Vagina (tissue), 2 donors: Measurements from ENCODE around the gene GPR52. TPM values are rescaled to one million over a fixed set of nuclear protein-coding genes. Genes with fewer than 3 reads are reported as not detected.

Experiments used
- DNase-seq, 2 donors: peaks; one replicate each; pipeline ENCODE4 v3.0.0-alpha.2; 2017; ENCODE audit errors: extremely low spot score in 2 of 2
- H3K27ac ChIP-seq: fragments of 200-600 bp; sonication (generic); one replicate; pipeline ENCODE4 v1.5.1; 2019
- H3K27me3 ChIP-seq: fragments of 200-600 bp; sonication (generic); one replicate; pipeline ENCODE4 v1.5.1; 2019
- H3K36me3 ChIP-seq, 2 donors: fragments of 200-600 bp; sonication (generic); one replicate each; pipeline ENCODE4 v1.5.1; 2017 to 2019
- H3K4me1 ChIP-seq: fragments of 200-600 bp; sonication (generic); one replicate; pipeline ENCODE4 v1.5.1; 2019
- H3K4me3 ChIP-seq, 2 donors: fragments of 200-600 bp; sonication (generic); 1 replicate in 1 of 2; 2 replicates in 1 of 2; pipeline ENCODE4 v1.5.1; 2016 to 2019
- H3K9me3 ChIP-seq: fragments of 200-600 bp; sonication (generic); one replicate; pipeline ENCODE4 v1.5.1; 2019
- CTCF ChIP-seq, 3 experiments: fragments of 450-650 bp in 2 of 3; fragments of 200-600 bp in 1 of 3; sonication (generic) in 1 of 3; IDR thresholded peaks; one replicate each; pipeline ENCODE4 v1.5.1; 2017 to 2019; ENCODE audit warnings: antibody characterized with exemption in 3 of 3, mild to moderate bottlenecking in 2 of 3, moderate library complexity in 2 of 3
- POLR2A ChIP-seq, 2 donors: fragments of 450-650 bp; IDR thresholded peaks; one replicate each; pipeline ENCODE4 v1.6.1; 2017; ENCODE audit warnings: antibody characterized with exemption in 2 of 2, mild to moderate bottlenecking in 2 of 2, moderate library complexity in 2 of 2
- POLR2AphosphoS5 ChIP-seq, 2 donors: sonication (generic); formaldehyde crosslinking; IDR thresholded peaks; one replicate each; pipeline ENCODE4 v1.9.0; 2017; ENCODE audit warnings: antibody characterized with exemption in 2 of 2, mild to moderate bottlenecking in 2 of 2, low read depth in 1 of 2; ENCODE audit not compliant: insufficient read depth in 1 of 2
- intact Hi-C: fragments of 100-400 bp; cut with DNase I; formaldehyde crosslinking; loops from one replicate; pipeline ENCODE4 v1.15.1; 2023
- total RNA-seq: library from RNA; depleted of rRNA; stranded (reverse); fragments of >200 nt; gene quantifications from one replicate; pipeline ENCODE4 v1.2.3, GENCODE V29; 2016

Gene GPR52
- 2.7 TPM for total RNA-seq

GRCh38 chr1:174447866-174448530 lies at the start of gene GPR52:
Gene GPR52, plus strand, starts transcription at chr1:174447964. Its CDS starts 148 bp downstream, at chr1:174448112.
- intact Hi-C loops: no loop called here
- no peaks in the 10 kb centered on the region for H3K9me3 ChIP-seq

GRCh38 chr1:174398246-174398645 lies 49.5 kb upstream of the GPR52 start:
- TF ChIP-seq POLR2AphosphoS5 (IDR thresholded peaks at IDR 0.05; ENCODE audit: insufficient read depth in 1 of 2, low read depth in 1 of 2) (no peak), CTCF (IDR thresholded peaks at IDR 0.05) (no peak), POLR2A (IDR thresholded peaks at IDR 0.05) (no peak)
- no peaks in the 10 kb centered on the region for H3K9me3 ChIP-seq
- H3K27ac ChIP-seq: no peak overlapping the region
- DNase-seq: no peak
- no peak overlapping the region for H3K4me3 ChIP-seq
- no peaks in the 10 kb centered on the region for H3K36me3 ChIP-seq
- intact Hi-C loops: no loop called here
- no peaks in the 10 kb centered on the region for H3K27me3 ChIP-seq
- H3K4me1 ChIP-seq: no peaks in the 10 kb centered on the region

More at GRCh38 chr1:174447866-174448530, at the start of gene GPR52:
- H3K4me1 ChIP-seq: no peaks in the 10 kb centered on the region
- TF ChIP-seq POLR2AphosphoS5 (IDR thresholded peaks at IDR 0.05; ENCODE audit: insufficient read depth in 1 of 2, low read depth in 1 of 2) (no peak), POLR2A (IDR thresholded peaks at IDR 0.05) (no peak)
- no peak within 1 kb of the TSS for H3K4me3 ChIP-seq
- no peak for DNase-seq
- no peak within 1 kb of the TSS for H3K27ac ChIP-seq
- H3K27me3 ChIP-seq: no peaks in the 10 kb centered on the region
- H3K36me3 ChIP-seq: no peaks in the 10 kb centered on the region

- Histone ChIP-seq H3K36me3 (no peaks in the 10 kb centered on the region), H3K9me3 (no peaks in the 10 kb centered on the region), H3K27ac (no peak overlapping the region), H3K4me1 (no peaks in the 10 kb centered on the region), H3K4me3 (no peak overlapping the region), H3K27me3 (no peaks in the 10 kb centered on the region)
- DNase-seq: no peak
- no peak for TF ChIP-seq CTCF (IDR thresholded peaks at IDR 0.05)
- no peak for TF ChIP-seq POLR2A (IDR thresholded peaks at IDR 0.05)
- TF ChIP-seq POLR2AphosphoS5 (IDR thresholded peaks at IDR 0.05; ENCODE audit: insufficient read depth in 1 of 2, low read depth in 1 of 2): no peak
- intact Hi-C loops: no loop called here
Measured at GRCh38 chr1:174399211-174399610, 48.6 kb upstream of the GPR52 start.

GRCh38 chr1:174401075-174401474 lies 46.7 kb upstream of the GPR52 start:
- no peak for DNase-seq
- Histone ChIP-seq H3K4me3 (no peak overlapping the region), H3K27me3 (no peaks in the 10 kb centered on the region), H3K9me3 (no peaks in the 10 kb centered on the region), H3K27ac (no peak overlapping the region), H3K4me1 (no peaks in the 10 kb centered on the region), H3K36me3 (no peaks in the 10 kb centered on the region)
- TF ChIP-seq CTCF (IDR thresholded peaks at IDR 0.05): no peak
- no peak for TF ChIP-seq POLR2AphosphoS5 (IDR thresholded peaks at IDR 0.05; ENCODE audit: insufficient read depth in 1 of 2, low read depth in 1 of 2)
- TF ChIP-seq POLR2A (IDR thresholded peaks at IDR 0.05): no peak
- intact Hi-C loops: no loop called here

- H3K4me3 ChIP-seq: no peak overlapping the region
- TF ChIP-seq CTCF (IDR thresholded peaks at IDR 0.05): no peak
- H3K36me3 ChIP-seq: no peaks in the 10 kb centered on the region
- H3K27ac ChIP-seq: no peak overlapping the region
- H3K4me1 ChIP-seq: no peaks in the 10 kb centered on the region
- H3K9me3 ChIP-seq: no peaks in the 10 kb centered on the region
- H3K27me3 ChIP-seq: no peaks in the 10 kb centered on the region
- no peak for DNase-seq
- intact Hi-C loops: no loop called here
Measured at GRCh38 chr1:174405219-174405618, 42.5 kb upstream of the GPR52 start.
